Uterus (tissue), 2 donors: Measurements from ENCODE around the gene SDSL.

Source experiments
- CTCF ChIP-seq, 4 experiments: fragments of 200-600 bp in 2 of 4; fragments of 450-650 bp in 2 of 4; sonication (generic) in 2 of 4; IDR thresholded peaks; one replicate each; pipeline ENCODE4 v1.5.1; 2016 to 2019; ENCODE audit warnings: antibody characterized with exemption in 4 of 4, mild to moderate bottlenecking in 2 of 4, moderate library complexity in 1 of 4
- POLR2A ChIP-seq, 2 donors: fragments of 450-650 bp; IDR thresholded peaks; one replicate each; pipeline ENCODE4 v1.6.1; 2016; ENCODE audit warnings: antibody characterized with exemption in 2 of 2, mild to moderate bottlenecking in 1 of 2, moderate library complexity in 1 of 2

- no peak for TF ChIP-seq CTCF (IDR thresholded peaks at IDR 0.05)
- TF ChIP-seq POLR2A (IDR thresholded peaks at IDR 0.05) = no peak
These were observed 63.1 kb downstream of the SDSL start for GRCh38 chr12:113485330-113485729.
